Activated CD4-positive, alpha-beta T cell treated with anti-CD3 and anti-CD28 coated beads, Interleukin-10, Interleukin-2, amounts not matched to agents 100 ng/mL and 50 ng/mL, durations not matched to agents 16 hours and 8 hours (primary cell): ENCODE data around the gene SLIT3.

ENCODE experiments used
- DNase-seq: peaks from one replicate; pipeline ENCODE4 v3.0.0-alpha.2; 2020

Gene SLIT3

GRCh38 chr5:169098331-169099121 lies 202.4 kb downstream of the SLIT3 start:
- DNase-seq = no peak

- no peak for DNase-seq
Measured at GRCh38 chr5:169097374-169098326, 203.3 kb downstream of the SLIT3 start.

- DNase-seq = no peak
Measured at GRCh38 chr5:169095976-169096375, 205.0 kb downstream of the SLIT3 start.

- no peak for DNase-seq
Measured at GRCh38 chr5:169095410-169095960, 205.5 kb downstream of the SLIT3 start.

DNA sequence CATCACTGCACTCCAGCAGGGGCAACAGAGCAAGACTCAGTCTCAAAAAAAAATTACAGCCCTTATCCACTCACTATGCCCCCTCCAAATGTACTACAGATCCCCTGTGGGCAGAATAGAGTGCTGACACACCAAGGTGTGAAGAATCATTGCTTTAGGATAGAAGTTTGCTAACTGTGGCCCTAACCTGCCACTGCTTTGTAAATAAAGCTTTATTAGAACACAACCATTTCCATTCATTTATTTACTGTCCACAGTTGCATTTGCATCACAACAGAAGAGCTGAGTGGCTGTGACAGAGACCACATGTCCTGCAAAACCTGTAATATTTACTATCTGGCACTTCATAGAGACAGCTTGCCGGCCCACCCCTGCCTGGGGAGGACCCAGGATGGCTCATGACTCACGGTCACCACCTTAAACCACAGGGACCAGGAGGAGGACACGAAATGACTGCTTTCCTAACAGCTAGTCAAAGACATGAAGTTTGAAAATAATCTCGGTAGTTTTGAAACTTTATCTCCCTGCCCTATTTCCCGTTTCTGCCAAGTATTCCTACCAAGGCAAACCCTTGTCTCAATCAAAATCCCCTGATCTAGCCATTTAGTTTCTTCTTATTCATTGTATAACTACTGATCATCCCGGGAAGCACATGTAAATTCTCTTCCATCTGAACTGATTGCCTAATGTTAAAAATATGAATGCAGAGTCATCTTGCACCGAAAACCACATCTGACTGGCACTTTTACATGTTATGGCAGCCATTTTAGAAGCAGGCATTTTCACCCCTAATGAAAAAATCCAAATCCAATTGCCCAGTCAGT lies 206.1 kb downstream of the SLIT3 start:
- no peak for DNase-seq

GRCh38 chr5:169091396-169091980 lies 209.5 kb downstream of the SLIT3 start:
- DNase-seq = no peak

- DNase-seq = no peak
Measured at GRCh38 chr5:169089343-169089742, 211.6 kb downstream of the SLIT3 start.

DNA sequence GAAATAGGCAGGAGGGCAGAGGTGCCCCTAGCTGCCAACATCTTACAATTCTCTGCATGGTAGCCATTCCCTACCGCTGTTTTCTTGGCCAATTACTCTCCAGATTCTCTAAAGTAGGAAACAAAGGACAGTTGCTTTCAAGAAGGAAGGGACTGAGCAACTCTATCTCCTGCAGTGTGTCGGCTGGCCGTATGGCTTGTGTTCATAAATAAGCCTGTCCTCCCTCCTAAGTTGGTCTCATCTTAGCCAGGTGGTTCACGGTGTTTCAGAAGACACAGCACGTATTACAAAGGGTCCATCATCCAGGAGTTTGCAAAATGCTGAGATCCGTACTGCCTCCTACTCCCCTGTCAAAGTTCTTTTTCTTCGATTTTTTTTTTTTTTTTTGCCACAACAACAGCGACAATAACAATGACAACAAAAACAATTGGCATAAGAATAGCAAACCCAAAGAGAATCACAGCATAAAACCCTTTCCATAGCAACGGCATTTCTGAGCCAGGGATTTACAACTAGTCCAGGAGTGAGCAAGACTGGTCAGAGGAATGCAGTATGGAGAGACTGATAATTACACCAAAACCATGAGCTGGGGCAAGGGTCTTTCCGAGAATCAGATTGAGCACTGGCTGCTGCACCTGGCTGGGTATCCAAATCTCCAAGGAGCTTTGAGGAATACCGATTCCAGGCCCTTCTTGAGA lies 212.8 kb downstream of the SLIT3 start:
- no peak for DNase-seq

DNA sequence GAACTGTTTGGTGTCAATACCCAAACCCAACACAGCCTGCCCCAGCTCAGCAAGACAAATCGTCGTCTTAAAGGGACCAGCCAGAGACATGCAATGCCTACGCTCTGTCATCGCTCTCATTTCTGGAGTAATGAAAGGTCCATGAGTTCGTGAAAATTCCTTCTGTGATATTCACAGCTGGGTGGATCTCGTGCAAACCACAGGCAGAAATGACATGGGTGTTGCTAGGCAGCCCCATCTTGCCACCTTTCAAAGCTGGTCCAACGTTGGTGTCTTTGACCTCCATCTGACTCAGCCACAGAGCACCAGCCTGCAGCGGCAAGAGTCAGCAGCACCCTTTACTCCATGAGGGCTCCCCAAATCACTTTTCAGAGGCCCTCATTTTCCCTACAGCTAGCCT lies 215.3 kb downstream of the SLIT3 start:
- no peak for DNase-seq

DNA sequence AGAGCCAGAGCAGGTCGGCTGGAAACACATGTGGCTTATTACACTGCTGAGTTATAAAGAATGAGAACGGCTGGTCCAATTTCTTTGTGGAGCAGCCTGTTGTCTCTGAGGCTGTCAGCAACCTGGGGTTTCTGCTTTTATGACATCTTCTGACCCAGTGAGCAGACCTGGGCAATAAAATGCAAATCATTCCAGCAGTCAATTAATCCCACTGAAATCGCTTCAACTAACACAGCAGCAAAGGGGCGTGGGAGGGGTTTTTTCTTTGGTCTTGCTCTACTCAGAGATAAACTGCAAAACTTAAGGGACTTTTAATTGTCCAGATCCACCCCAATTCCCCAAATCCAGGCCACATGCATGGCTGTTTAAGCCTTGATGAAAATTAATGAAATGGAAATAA lies 215.7 kb downstream of the SLIT3 start:
- DNase-seq = no peak

DNA sequence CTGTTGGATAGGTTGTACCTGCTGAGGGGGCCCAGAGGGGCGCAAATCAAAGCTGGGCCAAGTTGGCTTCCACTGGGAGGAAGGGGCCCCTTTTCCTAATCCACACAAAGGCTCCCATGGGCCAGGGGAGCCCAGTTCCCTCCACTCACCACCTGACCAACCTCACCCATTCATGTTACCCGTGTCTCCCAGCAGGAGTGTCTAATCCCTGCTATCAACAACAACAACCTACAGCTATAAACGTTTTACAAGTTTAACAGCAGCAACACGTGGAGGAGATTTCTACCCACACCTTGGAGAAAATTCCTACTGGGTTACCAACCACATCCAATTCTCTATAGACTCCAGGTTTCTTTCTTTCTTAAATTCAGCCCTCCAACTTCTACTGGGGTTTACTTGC lies 216.2 kb downstream of the SLIT3 start:
- no peak for DNase-seq

GRCh38 chr5:169083394-169084018 lies 217.4 kb downstream of the SLIT3 start:
- DNase-seq = no peak

- DNase-seq = no peak
Measured at GRCh38 chr5:169081000-169081724, 219.8 kb downstream of the SLIT3 start.

DNA sequence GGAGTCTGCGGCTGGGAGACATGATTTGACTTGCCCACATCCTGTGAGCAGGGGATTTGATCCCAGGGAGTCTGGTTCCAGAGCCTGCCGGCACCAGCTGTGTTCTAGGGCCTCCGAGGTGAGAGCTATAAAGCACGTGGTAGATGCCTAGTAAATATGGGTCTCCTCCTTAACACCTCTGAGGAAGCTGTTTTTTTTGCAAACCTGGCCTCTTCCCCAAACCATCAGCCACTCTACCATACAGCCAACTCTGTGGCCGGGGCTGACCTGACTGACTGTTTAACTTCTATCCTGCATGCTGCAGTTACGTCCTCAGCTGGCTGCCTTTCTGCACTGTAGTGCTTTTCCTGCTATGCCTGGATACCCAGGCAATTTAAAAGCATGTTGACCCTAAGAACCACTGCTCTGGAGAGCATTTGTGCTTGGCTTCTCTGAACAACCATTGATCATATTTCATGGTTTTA lies 220.5 kb downstream of the SLIT3 start:
- no peak for DNase-seq

DNA sequence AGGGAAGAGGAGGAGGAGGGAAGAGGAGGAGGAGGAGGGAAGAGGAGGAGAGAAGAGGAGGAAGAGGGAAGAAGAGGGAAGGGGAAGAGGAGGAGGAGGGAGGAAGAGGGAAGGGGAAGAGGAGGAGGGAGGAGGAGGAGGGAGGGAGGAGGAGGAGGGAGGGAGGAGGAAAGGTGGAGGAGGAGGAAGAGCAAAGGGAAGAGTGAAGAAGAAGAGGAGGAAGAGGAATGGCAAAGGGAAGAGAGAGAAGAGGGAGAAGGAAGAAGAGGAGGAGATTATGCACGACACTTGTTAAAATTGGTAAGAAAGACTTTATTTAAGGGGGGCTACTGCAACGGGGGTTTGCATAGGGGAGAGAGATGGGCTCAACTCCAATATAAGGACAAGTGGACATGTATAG lies 221.2 kb downstream of the SLIT3 start:
- no peak for DNase-seq

DNA sequence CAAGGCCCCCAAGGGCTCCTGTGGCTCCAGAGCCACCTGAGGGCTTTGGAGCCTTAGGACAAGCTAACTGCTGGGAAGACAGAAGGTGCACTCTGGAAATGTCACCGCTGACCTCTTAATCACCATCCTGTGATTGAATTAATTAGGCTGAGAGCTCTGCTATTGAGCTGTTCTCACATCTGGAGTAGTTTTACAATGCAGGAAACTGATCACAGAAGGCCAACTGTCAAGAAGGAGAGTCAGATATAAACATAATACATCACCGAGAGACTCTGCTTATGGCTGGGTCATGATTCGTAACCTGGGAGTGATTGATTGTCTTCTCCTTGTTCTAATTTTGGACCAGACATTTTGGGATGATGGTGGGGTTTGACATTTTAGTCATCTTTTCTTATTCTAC lies 226.1 kb downstream of the SLIT3 start:
- DNase-seq = no peak

- DNase-seq = no peak
Measured at GRCh38 chr5:169072233-169072632, 228.7 kb downstream of the SLIT3 start.

GRCh38 chr5:169070413-169070812 lies 230.5 kb downstream of the SLIT3 start:
- DNase-seq = no peak

DNA sequence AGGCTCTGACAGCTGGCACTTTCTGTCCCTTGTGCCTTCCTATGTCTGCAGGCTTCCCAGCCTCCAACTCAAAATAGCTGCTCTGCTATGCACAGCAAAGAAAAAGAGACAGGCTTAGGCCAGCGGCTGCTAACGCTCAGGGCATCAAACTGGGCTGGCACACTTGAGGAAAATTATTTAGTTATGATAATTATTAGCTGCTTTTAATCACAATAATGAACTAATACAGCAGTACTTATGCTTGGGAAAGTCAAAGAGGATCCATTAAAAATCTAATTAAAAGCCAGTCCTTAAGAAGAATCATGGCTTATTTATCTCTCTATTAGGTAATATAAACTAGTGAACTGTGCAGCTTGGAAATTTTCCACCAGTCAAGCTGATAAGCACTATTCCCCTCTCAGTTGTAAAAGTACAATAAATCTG lies 233.2 kb downstream of the SLIT3 start:
- DNase-seq = no peak

GRCh38 chr5:169065400-169065799 lies 235.5 kb downstream of the SLIT3 start:
- DNase-seq = no peak
